Left renal cortex interstitium (tissue), 4 donors: ENCODE data around the gene RGCC. TPM values are rescaled to one million over a fixed set of nuclear protein-coding genes. Genes with fewer than 3 reads are reported as not detected.
"Not testable (repeated sequence)": the region's sequence is repeated elsewhere in the genome, so short reads cannot be mapped to it uniquely, and the experiment has no call there.

ENCODE experiments used
- DNase-seq, 4 donors: peaks; one replicate each; pipeline ENCODE4 v3.0.0-alpha.2; 2013; ENCODE audit warnings: low read depth in 4 of 4, low spot score in 2 of 4, missing footprints in 1 of 4
- polyA plus RNA-seq, 4 donors: library from polyadenylated mRNA; unstranded; fragments of 120-200 nt; gene quantifications; one replicate each; pipeline ENCODE4 v1.2.1, GENCODE V29; 2013; ENCODE audit not compliant: insufficient read length in 4 of 4

Gene RGCC
- polyA plus RNA-seq, 4 donors: 9.8 to 15.4 (median 12.5) TPM

- no peak for DNase-seq
Observed at GRCh38 chr13:41487222-41487621, 29.9 kb downstream of the RGCC start.

- no peak for DNase-seq
Observed at GRCh38 chr13:41488124-41488523, 30.8 kb downstream of the RGCC start.

- DNase-seq: no peak
Observed at GRCh38 chr13:41490371-41491015, 33.1 kb downstream of the RGCC start.

- no peak for DNase-seq
Observed at GRCh38 chr13:41491436-41491835, 34.1 kb downstream of the RGCC start.

- DNase-seq: no peak
Observed at GRCh38 chr13:41492432-41493260, 35.3 kb downstream of the RGCC start.

GRCh38 chr13:41494202-41494601, 36.9 kb downstream of the RGCC start:
- DNase-seq: no peak

- DNase-seq: no peak
Observed at GRCh38 chr13:41495044-41495443, 37.7 kb downstream of the RGCC start.

GRCh38 chr13:41496420-41497234, 39.3 kb downstream of the RGCC start:
- DNase-seq: no peak

GRCh38 chr13:41497436-41497835, 40.1 kb downstream of the RGCC start:
- DNase-seq: no peak

- no peak for DNase-seq
Observed at GRCh38 chr13:41499452-41499851, 42.1 kb downstream of the RGCC start.

- no peak for DNase-seq
Observed at GRCh38 chr13:41500511-41500910, 43.2 kb downstream of the RGCC start.

- DNase-seq: no peak
Observed at GRCh38 chr13:41501281-41501680, 43.9 kb downstream of the RGCC start.

- no peak for DNase-seq
Observed at GRCh38 chr13:41502031-41502430, 44.7 kb downstream of the RGCC start.

GRCh38 chr13:41502673-41503072, 45.3 kb downstream of the RGCC start:
- no peak for DNase-seq

GRCh38 chr13:41503356-41503755, 46.0 kb downstream of the RGCC start:
- no peak for DNase-seq

GRCh38 chr13:41504657-41505056, 47.3 kb downstream of the RGCC start:
- not testable (repeated sequence) for DNase-seq

GRCh38 chr13:41505209-41505835, 48.0 kb downstream of the RGCC start:
- DNase-seq: no peak

GRCh38 chr13:41506312-41506711, 49.0 kb downstream of the RGCC start:
- no peak for DNase-seq

- DNase-seq: no peak
Observed at GRCh38 chr13:41509971-41510370, 52.6 kb downstream of the RGCC start.

GRCh38 chr13:41511827-41512226, 54.5 kb downstream of the RGCC start:
- DNase-seq: no peak

- DNase-seq: no peak
Observed at GRCh38 chr13:41512441-41512840, 55.1 kb downstream of the RGCC start.
